Measurements from ENCODE around the gene BRPF3. TPM values are rescaled to one million over a fixed set of nuclear protein-coding genes. Genes with fewer than 3 reads are reported as not detected.

BRPF3 gene
- total RNA-seq, 1 donor from 2014 or later, result 36.2 TPM

- peaks cover 5% of the 10 kb centered on the region for H3K9me3 Mint-ChIP-seq (ENCODE audit: unreplicated experiment)
- peaks cover 2% of the 10 kb centered on the region for H3K36me3 Mint-ChIP-seq (ENCODE audit: unreplicated experiment)
- H3K4me1 Mint-ChIP-seq (ENCODE audit: unreplicated experiment), result no peaks in the 10 kb centered on the region
- H3K4me3 Mint-ChIP-seq (ENCODE audit: unreplicated experiment), result no peak overlapping the region
- H3K27me3 Mint-ChIP-seq (ENCODE audit: unreplicated experiment), result peaks cover 27% of the 10 kb centered on the region
- no peak overlapping the region for H3K27ac Mint-ChIP-seq (ENCODE audit: unreplicated experiment)
- DNase-seq (ENCODE audit: extremely low spot score, unreplicated experiment), result no peak
- no peak for TF ChIP-seq CTCF (IDR thresholded peaks at IDR 0.05)
Observed at GRCh38 chr6:36187446-36187845, 9.1 kb upstream of the BRPF3 start.

GRCh38 chr6:36195471-36196112 lies 952 bp upstream of the BRPF3 start:
- peaks cover 7% of the 10 kb centered on the region for H3K36me3 Mint-ChIP-seq (ENCODE audit: unreplicated experiment)
- H3K4me3 Mint-ChIP-seq (ENCODE audit: unreplicated experiment), result peak overlapping the region; percentile 73
- no peaks in the 10 kb centered on the region for H3K9me3 Mint-ChIP-seq (ENCODE audit: unreplicated experiment)
- peaks cover 14% of the 10 kb centered on the region for H3K4me1 Mint-ChIP-seq (ENCODE audit: unreplicated experiment)
- TF ChIP-seq CTCF (IDR thresholded peaks at IDR 0.05), result no peak
- no peak for DNase-seq (ENCODE audit: extremely low spot score, unreplicated experiment)
- H3K27me3 Mint-ChIP-seq (ENCODE audit: unreplicated experiment), result peaks cover 6% of the 10 kb centered on the region
- peak overlapping the region; percentile 59 for H3K27ac Mint-ChIP-seq (ENCODE audit: unreplicated experiment)

GRCh38 chr6:36196880-36197548 lies 470 bp downstream of the BRPF3 start:
- no peaks in the 10 kb centered on the region for H3K9me3 Mint-ChIP-seq (ENCODE audit: unreplicated experiment)
- peaks cover 17% of the 10 kb centered on the region for H3K36me3 Mint-ChIP-seq (ENCODE audit: unreplicated experiment)
- H3K27me3 Mint-ChIP-seq (ENCODE audit: unreplicated experiment), result peaks cover 3% of the 10 kb centered on the region
- H3K27ac Mint-ChIP-seq (ENCODE audit: unreplicated experiment), result peak overlapping the region; percentile 91
- H3K4me3 Mint-ChIP-seq (ENCODE audit: unreplicated experiment), result peak overlapping the region; percentile 90
- peak; percentile 99 for DNase-seq (ENCODE audit: extremely low spot score, unreplicated experiment)
- no peak for TF ChIP-seq CTCF (IDR thresholded peaks at IDR 0.05)
- H3K4me1 Mint-ChIP-seq (ENCODE audit: unreplicated experiment), result peaks cover 16% of the 10 kb centered on the region

- no peak for DNase-seq (ENCODE audit: extremely low spot score, unreplicated experiment)
- Mint-ChIP-seq H3K9me3 (ENCODE audit: unreplicated experiment) (no peaks in the 10 kb centered on the region), H3K27ac (ENCODE audit: unreplicated experiment) (peak overlapping the region; percentile 91), H3K27me3 (ENCODE audit: unreplicated experiment) (no peaks in the 10 kb centered on the region), H3K4me3 (ENCODE audit: unreplicated experiment) (peak overlapping the region; percentile 90), H3K36me3 (ENCODE audit: unreplicated experiment) (peaks cover 23% of the 10 kb centered on the region), H3K4me1 (ENCODE audit: unreplicated experiment) (peaks cover 18% of the 10 kb centered on the region)
- no peak for TF ChIP-seq CTCF (IDR thresholded peaks at IDR 0.05)
Observed at GRCh38 chr6:36197739-36198221, 1.2 kb downstream of the BRPF3 start.

- DNase-seq (ENCODE audit: extremely low spot score, unreplicated experiment), result no peak
- Mint-ChIP-seq H3K27me3 (ENCODE audit: unreplicated experiment) (no peaks in the 10 kb centered on the region), H3K4me1 (ENCODE audit: unreplicated experiment) (peaks cover 21% of the 10 kb centered on the region), H3K27ac (ENCODE audit: unreplicated experiment) (no peak overlapping the region), H3K36me3 (ENCODE audit: unreplicated experiment) (peaks cover 26% of the 10 kb centered on the region), H3K9me3 (ENCODE audit: unreplicated experiment) (no peaks in the 10 kb centered on the region), H3K4me3 (ENCODE audit: unreplicated experiment) (peak overlapping the region; percentile 4)
- no peak for TF ChIP-seq CTCF (IDR thresholded peaks at IDR 0.05)
Observed at GRCh38 chr6:36198986-36199385, 2.4 kb downstream of the BRPF3 start.

Measured in osteocyte (in vitro differentiated cells).